Transverse colon (tissue), 4 donors: ENCODE measurements around the gene ARMH2. TPM values are rescaled to one million over a fixed set of nuclear protein-coding genes. Genes with fewer than 3 reads are reported as not detected.

ENCODE experiments used
- DNase-seq: peaks from one replicate; pipeline ENCODE4 v3.0.0-alpha.2; 2019
- H3K27ac ChIP-seq, 4 donors: fragments of 200-600 bp; sonication (generic); 2 replicates each; pipeline ENCODE4 v1.5.1; 2016 to 2018; ENCODE audit warnings: inconsistent platforms in 4 of 4
- H3K27me3 ChIP-seq: fragments of 200-600 bp; sonication (generic); 2 replicates; pipeline ENCODE4 v1.5.1; 2017; ENCODE audit warnings: inconsistent platforms
- H3K36me3 ChIP-seq, 4 donors: fragments of 200-600 bp; sonication (generic); 2 replicates each; pipeline ENCODE4 v1.5.1; 2017 to 2019; ENCODE audit warnings: inconsistent platforms in 4 of 4
- H3K4me1 ChIP-seq, 4 donors: fragments of 200-600 bp; sonication (generic); 2 replicates each; pipeline ENCODE4 v1.5.1; 2017 to 2020; ENCODE audit warnings: inconsistent platforms in 4 of 4
- H3K4me3 ChIP-seq, 4 donors: fragments of 200-600 bp; sonication (generic); 1 replicate in 1 of 4; 2 replicates in 3 of 4; pipeline versions ENCODE4 v1.5.1 to v1.6.1; 2017 to 2019; ENCODE audit warnings: inconsistent platforms in 4 of 4
- H3K9me3 ChIP-seq, 2 donors: fragments of 200-600 bp; sonication (generic); 2 replicates each; pipeline ENCODE4 v1.5.1; 2017 to 2019; ENCODE audit warnings: inconsistent platforms in 2 of 2
- CTCF ChIP-seq, 5 experiments: fragments of 200-600 bp in 3 of 5; fragments of 450-650 bp in 2 of 5; sonication (generic) in 3 of 5; IDR thresholded peaks; 1 replicate in 2 of 5; 2 replicates in 3 of 5; pipeline ENCODE4 v1.5.1; 2016 to 2017; ENCODE audit warnings: antibody characterized with exemption in 5 of 5, inconsistent platforms in 3 of 5, mild to moderate bottlenecking in 2 of 5, moderate library complexity in 1 of 5
- EP300 ChIP-seq: sonication (generic); formaldehyde crosslinking; IDR thresholded peaks from one replicate; pipeline ENCODE4 v1.6.1; 2017; ENCODE audit warnings: antibody characterized with exemption, low read depth
- POLR2A ChIP-seq: fragments of 450-650 bp; IDR thresholded peaks from one replicate; pipeline ENCODE4 v1.6.1; 2016; ENCODE audit warnings: antibody characterized with exemption, mild to moderate bottlenecking, moderate library complexity
- POLR2AphosphoS5 ChIP-seq, 3 donors: sonication (generic); formaldehyde crosslinking; IDR thresholded peaks; one replicate each; pipeline ENCODE4 v1.6.1; 2016; ENCODE audit warnings: antibody characterized with exemption in 3 of 3
- WGBS, 2 donors: methylation state at CpG; one replicate each; pipeline ENCODE4 v1.1.5; 2018; ENCODE audit warnings: low coverage in 1 of 2; 5-methylcytosine and 5-hydroxymethylcytosine counted together
- in situ Hi-C, 4 donors: fragments of 200-750 bp; cut with MboI; loops; one replicate each; pipeline versions ENCODE4 v1.15.0 to v1.15.1; 2017; ENCODE audit warnings: low sequenced_read_pairs in 3 of 4, low pct_ligation_motif_present in 1 of 4, low pct_unique_long_range_greater_than_20kb in 1 of 4
- intact Hi-C: fragments of 100-400 bp; cut with DNase I; formaldehyde crosslinking; loops from one replicate; pipeline ENCODE4 v1.15.1; 2023; ENCODE audit warnings: low total_unique reads
- total RNA-seq, 4 donors: library from RNA; depleted of rRNA; stranded (reverse); fragments of >200 nt; gene quantifications; one replicate each; pipeline ENCODE4 v1.1.0, GENCODE V29; 2016

ARMH2 gene
- total RNA-seq, 4 donors from 2014 or later: not detected

- no peak for DNase-seq
- H3K9me3 ChIP-seq: no peaks in the 10 kb centered on the region
- 92 to 94% methylated on average over 2 to 6 of the region's 6 CpGs for WGBS, 2 donors
- H3K4me1 ChIP-seq: no peaks in the 10 kb centered on the region
- in situ Hi-C loops (no loop called here), intact Hi-C loops (no loop called here)
- H3K4me3 ChIP-seq: no peak overlapping the region
- H3K36me3 ChIP-seq: no peaks in the 10 kb centered on the region
- TF ChIP-seq POLR2AphosphoS5 (IDR thresholded peaks at IDR 0.05) (no peak), POLR2A (no peak), CTCF (IDR thresholded peaks at IDR 0.05) (no peak), EP300 (no peak)
- no peaks in the 10 kb centered on the region for H3K27me3 ChIP-seq
- H3K27ac ChIP-seq: no peak overlapping the region
Measured at GRCh38 chr6:24844903-24845302, 46.2 kb upstream of the ARMH2 start.

GRCh38 chr6:24844061-24844460 is 45.3 kb upstream of the ARMH2 start:
- intact Hi-C loops (no loop called here), in situ Hi-C loops (no loop called here)
- DNase-seq: no peak
- Histone ChIP-seq H3K27me3 (no peaks in the 10 kb centered on the region), H3K27ac (no peak overlapping the region), H3K36me3 (no peaks in the 10 kb centered on the region), H3K4me3 (no peak overlapping the region), H3K4me1 (no peaks in the 10 kb centered on the region), H3K9me3 (no peaks in the 10 kb centered on the region)
- WGBS, 2 donors: 95 to 100% methylated on average over 1 of the region's 1 CpG
- no peak for TF ChIP-seq POLR2AphosphoS5 (IDR thresholded peaks at IDR 0.05)
- TF ChIP-seq POLR2A: no peak
- TF ChIP-seq CTCF (IDR thresholded peaks at IDR 0.05): no peak
- no peak for TF ChIP-seq EP300

- no peak overlapping the region for H3K27ac ChIP-seq
- WGBS, 2 donors: 80 to 84% methylated on average over 1 to 2 of the region's 2 CpGs
- H3K4me1 ChIP-seq: no peaks in the 10 kb centered on the region
- H3K9me3 ChIP-seq: no peaks in the 10 kb centered on the region
- no peak for DNase-seq
- H3K4me3 ChIP-seq: no peak overlapping the region
- in situ Hi-C loops: no loop called here
- intact Hi-C loops: no loop called here
- H3K36me3 ChIP-seq: no peaks in the 10 kb centered on the region
- TF ChIP-seq CTCF (IDR thresholded peaks at IDR 0.05) (no peak), POLR2AphosphoS5 (IDR thresholded peaks at IDR 0.05) (no peak), EP300 (no peak), POLR2A (no peak)
- no peaks in the 10 kb centered on the region for H3K27me3 ChIP-seq
Measured at GRCh38 chr6:24840187-24840586, 41.5 kb upstream of the ARMH2 start.

GRCh38 chr6:24838994-24839393 is 40.3 kb upstream of the ARMH2 start:
- DNase-seq: no peak
- intact Hi-C loops (no loop called here), in situ Hi-C loops (no loop called here)
- Histone ChIP-seq H3K36me3 (no peaks in the 10 kb centered on the region), H3K27me3 (no peaks in the 10 kb centered on the region), H3K9me3 (no peaks in the 10 kb centered on the region), H3K4me1 (no peaks in the 10 kb centered on the region), H3K4me3 (no peak overlapping the region), H3K27ac (no peak overlapping the region)
- TF ChIP-seq CTCF (IDR thresholded peaks at IDR 0.05): no peak
- no peak for TF ChIP-seq POLR2AphosphoS5 (IDR thresholded peaks at IDR 0.05)
- no peak for TF ChIP-seq POLR2A
- no peak for TF ChIP-seq EP300
- WGBS, 2 donors: 83 to 85% methylated on average over 5 of the region's 5 CpGs
